KMS-11 (cell line): ENCODE results near the gene KAZN.

ENCODE experiments used
- H2AFZ ChIP-seq: fragments of 200-600 bp; sonication (generic); 2 replicates; pipeline ENCODE4 v1.6.1; 2016; ENCODE audit warnings: antibody characterized with exemption, mixed run types, low read depth
- H3K27ac ChIP-seq: fragments of 200-600 bp; sonication (generic); 2 replicates; pipeline ENCODE4 v1.6.1; 2016; ENCODE audit warnings: mild to moderate bottlenecking, mixed run types
- H3K27me3 ChIP-seq: fragments of 200-600 bp; sonication (generic); 2 replicates; pipeline ENCODE4 v1.6.1; 2017; ENCODE audit warnings: mild to moderate bottlenecking, low read depth, mixed run types, moderate library complexity; ENCODE audit not compliant: insufficient read depth
- H3K36me3 ChIP-seq: fragments of 200-600 bp; sonication (generic); 2 replicates; pipeline ENCODE4 v1.6.1; 2017; ENCODE audit warnings: mild to moderate bottlenecking, mixed run types; ENCODE audit not compliant: insufficient read depth
- H3K4me1 ChIP-seq: fragments of 200-600 bp; sonication (generic); 2 replicates; pipeline ENCODE4 v1.6.1; 2016; ENCODE audit warnings: mild to moderate bottlenecking, low read depth, mixed run types; ENCODE audit not compliant: poor library complexity, severe bottlenecking
- H3K4me2 ChIP-seq: fragments of 200-600 bp; sonication (generic); 2 replicates; pipeline ENCODE4 v1.7.0; 2016; ENCODE audit warnings: mild to moderate bottlenecking, mixed run types
- H3K4me3 ChIP-seq: fragments of 200-600 bp; sonication (generic); IDR thresholded peaks from 2 replicates; pipeline ENCODE4 v1.6.1; 2017; ENCODE audit warnings: low read depth, low read length, mixed read lengths; ENCODE audit not compliant: insufficient read depth
- H3K79me2 ChIP-seq: fragments of 200-600 bp; sonication (generic); 2 replicates; pipeline ENCODE4 v1.6.1; 2016; ENCODE audit warnings: low read depth, mixed run types; ENCODE audit not compliant: insufficient read depth
- H3K9ac ChIP-seq: fragments of 200-600 bp; sonication (generic); 2 replicates; pipeline ENCODE4 v1.6.1; 2016; ENCODE audit warnings: mild to moderate bottlenecking, mixed run types
- H4K20me1 ChIP-seq: fragments of 200-600 bp; sonication (generic); 2 replicates; pipeline ENCODE4 v1.6.1; 2016; ENCODE audit warnings: mild to moderate bottlenecking, mixed run types; ENCODE audit not compliant: insufficient read depth
- CTCF ChIP-seq: fragments of 200-600 bp; sonication (generic); conservative IDR thresholded peaks from 2 replicates; pipeline ENCODE4 v1.6.1; 2017; ENCODE audit warnings: low read depth, mild to moderate bottlenecking, antibody characterized with exemption, low read length, moderate library complexity, mixed read lengths

The KAZN gene

GRCh38 chr1:15096293-15096692, 497.8 kb downstream of the KAZN start:
- no peak for TF ChIP-seq CTCF
- H4K20me1 ChIP-seq, result no peaks in the 10 kb centered on the region
- peaks cover 18% of the 10 kb centered on the region; the same call in 1 of the 2 replicates for H3K27me3 ChIP-seq
- H3K79me2 ChIP-seq, result no peaks in the 10 kb centered on the region
- H3K27ac ChIP-seq, result no peak overlapping the region
- no peak overlapping the region for H2AFZ ChIP-seq
- no peak overlapping the region for H3K4me2 ChIP-seq
- no peak overlapping the region for H3K4me3 ChIP-seq
- H3K36me3 ChIP-seq, result no peaks in the 10 kb centered on the region
- H3K4me1 ChIP-seq, result no peaks in the 10 kb centered on the region
- H3K9ac ChIP-seq, result no peak overlapping the region

- peaks cover 18% of the 10 kb centered on the region; the same call in 1 of the 2 replicates for H3K27me3 ChIP-seq
These were observed 500.0 kb downstream of the KAZN start for GRCh38 chr1:15098176-15099125.

GRCh38 chr1:15099441-15100120, 501.1 kb downstream of the KAZN start:
- no peak for TF ChIP-seq CTCF
- Histone ChIP-seq H3K27me3 (peaks cover 18% of the 10 kb centered on the region; the same call in 1 of the 2 replicates), H4K20me1 (no peaks in the 10 kb centered on the region), H3K4me1 (no peaks in the 10 kb centered on the region), H3K9ac (no peak overlapping the region), H3K36me3 (no peaks in the 10 kb centered on the region), H3K27ac (no peak overlapping the region), H2AFZ (no peak overlapping the region), H3K4me3 (no peak overlapping the region), H3K4me2 (no peak overlapping the region), H3K79me2 (no peaks in the 10 kb centered on the region)

More at GRCh38 chr1:15098176-15099125, 500.0 kb downstream of the KAZN start:
- Histone ChIP-seq H3K4me3 (no peak overlapping the region), H3K4me1 (no peaks in the 10 kb centered on the region), H3K79me2 (no peaks in the 10 kb centered on the region), H3K36me3 (no peaks in the 10 kb centered on the region), H3K4me2 (no peak overlapping the region), H2AFZ (no peak overlapping the region), H4K20me1 (no peaks in the 10 kb centered on the region), H3K27ac (no peak overlapping the region), H3K9ac (no peak overlapping the region)
- TF ChIP-seq CTCF, result no peak

- H4K20me1 ChIP-seq, result no peaks in the 10 kb centered on the region
- no peak overlapping the region for H2AFZ ChIP-seq
- peaks cover 18% of the 10 kb centered on the region; the same call in 1 of the 2 replicates for H3K27me3 ChIP-seq
- H3K27ac ChIP-seq, result no peak overlapping the region
- no peak overlapping the region for H3K9ac ChIP-seq
- no peak overlapping the region for H3K4me2 ChIP-seq
- H3K36me3 ChIP-seq, result no peaks in the 10 kb centered on the region
- no peaks in the 10 kb centered on the region for H3K4me1 ChIP-seq
- no peaks in the 10 kb centered on the region for H3K79me2 ChIP-seq
- TF ChIP-seq CTCF, result peak; percentile 91
- no peak overlapping the region for H3K4me3 ChIP-seq
These were observed 501.8 kb downstream of the KAZN start for GRCh38 chr1:15100121-15100879.
